Measurements from ENCODE around the gene PARVG. TPM values are rescaled to one million over a fixed set of nuclear protein-coding genes. Genes with fewer than 3 reads are reported as not detected.

The PARVG gene
- total RNA-seq, 1 experiment from 2014 or later: 1.3 TPM

GRCh38 chr22:44213489-44214043, 32.8 kb downstream of the PARVG start:
- Histone ChIP-seq H3K9ac (ENCODE audit: extremely low read depth, insufficient read length, low read length) (no peak overlapping the region), H3K14ac (ENCODE audit: insufficient read depth, low read length) (no peak overlapping the region), H2AFZ (ENCODE audit: low read length) (no peak overlapping the region), H3K23me2 (ENCODE audit: insufficient read length, low read depth, low read length, poor library complexity, severe bottlenecking) (no peaks in the 10 kb centered on the region), H2BK5ac (ENCODE audit: insufficient read length, low read length) (no peak overlapping the region), H3K23ac (ENCODE audit: insufficient read length, low read depth, low read length) (no peak overlapping the region), H3K4me1 (ENCODE audit: insufficient read depth, low read length) (no peaks in the 10 kb centered on the region), H3K56ac (ENCODE audit: insufficient read length, low read depth, low read length) (no peak overlapping the region), H3K79me2 (ENCODE audit: insufficient read depth, low read length) (no peaks in the 10 kb centered on the region), H3K4ac (ENCODE audit: low read depth, low read length) (no peak overlapping the region), H3K18ac (ENCODE audit: insufficient read length, low read depth, low read length) (no peak overlapping the region), H2BK12ac (ENCODE audit: insufficient read length, low read depth, low read length) (no peak overlapping the region), H2BK120ac (ENCODE audit: low read depth, low read length, poor library complexity, severe bottlenecking) (no peak overlapping the region), H3K27me3 (ENCODE audit: insufficient read depth, low read length) (no peaks in the 10 kb centered on the region), H4K20me1 (ENCODE audit: control insufficient read depth, insufficient read depth, insufficient read length) (no peaks in the 10 kb centered on the region), H2BK20ac (ENCODE audit: low read depth, low read length, poor library complexity, severe bottlenecking) (no peak overlapping the region), H4K91ac (ENCODE audit: insufficient read length, low read depth, low read length) (no peak overlapping the region), H3T11ph (ENCODE audit: low read length) (no peak overlapping the region), H4K8ac (replicated peaks; ENCODE audit: insufficient read length, low read depth, low read length) (no peak overlapping the region), H3K4me2 (ENCODE audit: insufficient read depth, insufficient read length, low read length) (no peak overlapping the region), H2AK5ac (ENCODE audit: insufficient read length, low read length) (no peak overlapping the region), H4K5ac (ENCODE audit: insufficient read length, low read depth, low read length) (peak overlapping the region; percentile 8), H3K27ac (ENCODE audit: insufficient read length, low read depth, low read length) (no peak overlapping the region), H3K9me3 (ENCODE audit: control insufficient read depth, low read depth, low read length) (no peaks in the 10 kb centered on the region), H3K79me1 (ENCODE audit: insufficient read depth, low read depth, low read length, poor library complexity, severe bottlenecking) (no peaks in the 10 kb centered on the region), H2BK15ac (ENCODE audit: low read depth, low read length) (no peak overlapping the region)
- no peak overlapping the region for H3K27ac Mint-ChIP-seq
- H3K4me1 Mint-ChIP-seq: peaks cover 0 to 4% of the 10 kb centered on the region in 2 experiments; a peak in 2 of 4 replicates
- peaks cover 0 to 14% of the 10 kb centered on the region in 2 experiments; a peak in 3 of 5 replicates for H3K9me3 Mint-ChIP-seq
- no peak for DNase-seq
- H3K36me3 Mint-ChIP-seq (ENCODE audit: insufficient read depth in 1 of 3, low read depth in 3 of 3): peaks cover 0 to 3% (median 0%) of the 10 kb centered on the region in 3 experiments; a peak in 2 of 7 replicates
- H3K4me3 Mint-ChIP-seq: no peak overlapping the region
- peaks cover 11% of the 10 kb centered on the region for H3K27me3 Mint-ChIP-seq (ENCODE audit: low read depth)
- no peak for TF ChIP-seq CTCF (conservative IDR thresholded peaks at IDR 0.05)
- 100% methylated on average over 1 of the region's 3 CpGs for WGBS (ENCODE audit: extremely low coverage, insufficient read length, low lambda C conversion rate)

All from H9 (cell line).